ENCODE data around the gene NARS2. TPM values are rescaled to one million over a fixed set of nuclear protein-coding genes. Genes with fewer than 3 reads are reported as not detected.

Gene NARS2
- total and polyA plus RNA-seq, 9 of the 15 experiments (the other 6 are each of a cell fraction or from before 2014, with no cell fraction given): 26.8 to 48.0 (median 34.2) TPM

DNA sequence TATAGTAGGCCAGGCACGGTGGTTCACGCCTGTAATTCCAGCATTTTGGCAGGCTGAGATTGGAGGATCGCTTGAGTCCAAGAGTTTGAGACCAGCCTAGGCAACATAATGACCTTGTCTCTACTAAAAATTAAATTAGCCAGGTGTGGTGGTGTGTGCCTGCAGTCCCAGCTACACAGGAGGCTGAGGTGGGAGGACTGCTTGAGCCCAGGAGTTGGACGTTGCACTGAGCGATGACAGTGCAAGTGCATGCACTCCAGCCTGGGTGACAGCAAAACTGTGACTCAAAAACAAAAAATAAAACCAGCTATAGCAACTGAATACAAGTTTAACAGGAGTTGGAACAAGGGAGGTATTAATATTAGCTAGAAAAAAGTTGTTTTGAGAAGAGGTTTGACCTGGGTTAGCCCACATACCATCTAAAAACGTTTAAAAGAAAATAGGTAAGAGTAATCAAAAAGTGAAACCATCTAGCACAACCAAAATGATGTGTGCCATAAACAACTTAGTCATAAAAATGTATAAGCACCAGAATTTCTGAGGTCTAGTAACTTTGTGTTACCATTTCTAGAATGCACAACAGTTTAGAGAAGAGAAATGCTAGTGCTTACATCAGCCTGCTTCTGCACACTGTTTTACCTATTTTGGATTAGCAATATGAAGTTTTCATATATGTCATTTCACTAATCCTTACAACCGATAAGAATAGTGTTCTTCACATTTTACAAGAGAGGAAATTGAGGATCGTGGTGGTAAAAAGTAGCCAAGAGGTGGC is 26.5 kb downstream of the NARS2 start:
- in situ Hi-C loops (cut with MboI): no loop called here
- Histone ChIP-seq H3K27me3 (ENCODE audit: control insufficient read depth in 2 of 2, insufficient read depth in 2 of 2, low read length in 2 of 2) (no peaks in the 10 kb centered on the region), H3K9ac (ENCODE audit: insufficient read depth in 1 of 2, low read depth in 2 of 2, low read length in 2 of 2) (no peak overlapping the region), H3K4me2 (ENCODE audit: insufficient read depth, low read length) (no peak overlapping the region), H3K27ac (ENCODE audit: extremely low read depth, low read depth, low read length) (no peak overlapping the region), H4K20me1 (replicated peaks; ENCODE audit: control insufficient read depth, insufficient read depth, low read length) (peaks cover 9% of the 10 kb centered on the region; the same call in 1 of the 2 replicates), H3K9me3 (replicated peaks; ENCODE audit: control insufficient read depth, insufficient read depth, low read depth, low read length) (no peaks in the 10 kb centered on the region), H3K4me3 (no peak overlapping the region), H3K36me3 (ENCODE audit: control insufficient read depth, insufficient read depth, low read length) (peaks cover 17% of the 10 kb centered on the region; the same call in 2 of the 3 replicates), H3K9me1 (ENCODE audit: control insufficient read depth, insufficient read depth, low read length) (no peaks in the 10 kb centered on the region), H3K79me2 (ENCODE audit: control insufficient read depth, insufficient read depth, low read length) (peaks cover 12% of the 10 kb centered on the region; the same call in 2 of the 3 replicates), H3K4me1 (replicated peaks in 1 of 2; ENCODE audit: control insufficient read depth in 2 of 2, insufficient read depth in 2 of 2, low read length in 2 of 2) (peaks cover 4 to 15% of the 10 kb centered on the region in 2 experiments; a peak in 4 of 5 replicates), H2AFZ (ENCODE audit: low read depth, low read length) (no peak overlapping the region)
- WGBS (ENCODE audit: insufficient coverage, low coverage, missing lambda C conversion rate): 68% methylated on average over 8 of the region's 8 CpGs
- ChIA-PET CTCF (ENCODE audit: low intra/inter-chr PET ratio) (no interaction called here), POLR2A (interaction anchor here (0.6 to 1.8 kb wide), 3 partner anchors 9 to 20 kb away, joined by 3 to 7 read pairs (median 4); no protein-coding TSS in a partner anchor)
- FAIRE-seq (peak; percentile 40), DNase-seq (ENCODE audit: extremely low read depth in 1 of 4, low spot score in 3 of 4) (no peak), ATAC-seq (no peak)
- intact Hi-C loops (cut with micrococcal nuclease): no loop called here
- TF ChIP-seq HMG20A (CRISPR knock-in tag; conservative IDR thresholded peaks at IDR 0.05) (no peak), REST (IDR thresholded peaks at IDR 0.05; ENCODE audit: borderline replicate concordance) (no peak), REST (CRISPR knock-in tag; IDR thresholded peaks at IDR 0.05; ENCODE audit: low read depth) (no peak), ZNF408 (CRISPR knock-in tag; IDR thresholded peaks at IDR 0.05; ENCODE audit: low read depth) (no peak), MITF (IDR thresholded peaks at IDR 0.05) (no peak), BMI1 (IDR thresholded peaks at IDR 0.05; ENCODE audit: low read length) (no peak)
- BruUV-seq (replicated peaks): no TSS peak

All from K562 (cell line).